DOHH2 (cell line): ENCODE measurements around the gene KLHL1.
A peak's percentile ranks its signal among the peaks of the same experiment; 100 is the strongest.

ENCODE experiments used
- H3F3A ChIP-seq: fragments of 200-600 bp; sonication (generic), shearing (Covaris generic); 2 replicates; pipeline ENCODE4 v1.6.0; 2016; ENCODE audit warnings: antibody characterized with exemption, mild to moderate bottlenecking; ENCODE audit not compliant: control insufficient read depth, insufficient read depth
- H3K27ac ChIP-seq: fragments of 200-600 bp; sonication (generic); 2 replicates; pipeline ENCODE4 v1.5.1; 2014; ENCODE audit warnings: low read depth, mild to moderate bottlenecking, low read length, moderate library complexity
- H3K27me3 ChIP-seq: fragments of 200-600 bp; sonication (generic); 2 replicates; pipeline ENCODE4 v1.6.1; 2014; ENCODE audit warnings: mild to moderate bottlenecking, low read length, mixed read lengths; ENCODE audit not compliant: control insufficient read depth
- H3K36me3 ChIP-seq: fragments of 200-600 bp; sonication (generic); 2 replicates; pipeline ENCODE4 v1.6.1; 2014; ENCODE audit warnings: mild to moderate bottlenecking, low read length, moderate library complexity, mixed read lengths; ENCODE audit not compliant: control insufficient read depth
- H3K4me1 ChIP-seq: fragments of 200-600 bp; sonication (generic); 2 replicates; pipeline ENCODE4 v1.6.1; 2014; ENCODE audit warnings: mild to moderate bottlenecking, low read length, mixed read lengths; ENCODE audit not compliant: control insufficient read depth
- H3K4me2 ChIP-seq: fragments of 200-600 bp; sonication (generic); 2 replicates; pipeline ENCODE4 v1.6.0; 2014; ENCODE audit warnings: mild to moderate bottlenecking, low read length, moderate library complexity
- H3K4me3 ChIP-seq: fragments of 200-600 bp; sonication (generic); 2 replicates; pipeline ENCODE4 v1.5.1; 2014; ENCODE audit warnings: mild to moderate bottlenecking, low read length, mixed read lengths
- H3K79me2 ChIP-seq: fragments of 200-600 bp; sonication (generic); 2 replicates; pipeline ENCODE4 v1.6.1; 2014; ENCODE audit warnings: mild to moderate bottlenecking, low read length, mixed read lengths; ENCODE audit not compliant: control insufficient read depth
- H3K9me2 ChIP-seq: fragments of 200-600 bp; sonication (generic); replicated peaks from 2 replicates; pipeline ENCODE4 v1.6.1; 2014; ENCODE audit warnings: mild to moderate bottlenecking, low read length, mixed read lengths; ENCODE audit not compliant: control insufficient read depth
- H3K9me3 ChIP-seq: fragments of 200-600 bp; sonication (generic); 2 replicates; pipeline ENCODE4 v1.6.1; 2014; ENCODE audit warnings: antibody characterized with exemption, low read length, mixed read lengths; ENCODE audit not compliant: control insufficient read depth, insufficient read depth
- H4K20me1 ChIP-seq: fragments of 200-600 bp; sonication (generic); 2 replicates; pipeline ENCODE4 v1.6.0; 2014; ENCODE audit warnings: low read depth, mild to moderate bottlenecking, antibody characterized with exemption, low read length, moderate library complexity; ENCODE audit not compliant: control insufficient read depth, insufficient read depth
- EZH2phosphoT487 ChIP-seq: fragments of 200-600 bp; sonication (generic); IDR thresholded peaks from 2 replicates; pipeline ENCODE4 v1.6.1; 2017; ENCODE audit warnings: borderline replicate concordance, mild to moderate bottlenecking, antibody characterized with exemption, low read length, moderate library complexity, mixed read lengths
- TF ChIP-seq, protein P1 (sequence below): fragments of 200-600 bp; sonication (generic); IDR thresholded peaks from one replicate; pipeline ENCODE4 v1.5.1; 2014; ENCODE audit warnings: antibody characterized with exemption, mild to moderate bottlenecking, low read depth, low read length; ENCODE audit not compliant: poor library complexity, severe bottlenecking

The KLHL1 gene

GRCh38 chr13:70104481-70104880 is 3.8 kb downstream of the KLHL1 start:
- Histone ChIP-seq H3K27me3 (no peaks in the 10 kb centered on the region), H3K4me2 (no peak overlapping the region), H3K9me2 (no peaks in the 10 kb centered on the region), H3F3A (no peaks in the 10 kb centered on the region), H3K4me1 (no peaks in the 10 kb centered on the region), H3K79me2 (no peaks in the 10 kb centered on the region), H3K27ac (no peak overlapping the region), H3K4me3 (no peak overlapping the region), H3K36me3 (no peaks in the 10 kb centered on the region), H3K9me3 (no peaks in the 10 kb centered on the region), H4K20me1 (no peaks in the 10 kb centered on the region)
- TF ChIP-seq, protein P1, sequence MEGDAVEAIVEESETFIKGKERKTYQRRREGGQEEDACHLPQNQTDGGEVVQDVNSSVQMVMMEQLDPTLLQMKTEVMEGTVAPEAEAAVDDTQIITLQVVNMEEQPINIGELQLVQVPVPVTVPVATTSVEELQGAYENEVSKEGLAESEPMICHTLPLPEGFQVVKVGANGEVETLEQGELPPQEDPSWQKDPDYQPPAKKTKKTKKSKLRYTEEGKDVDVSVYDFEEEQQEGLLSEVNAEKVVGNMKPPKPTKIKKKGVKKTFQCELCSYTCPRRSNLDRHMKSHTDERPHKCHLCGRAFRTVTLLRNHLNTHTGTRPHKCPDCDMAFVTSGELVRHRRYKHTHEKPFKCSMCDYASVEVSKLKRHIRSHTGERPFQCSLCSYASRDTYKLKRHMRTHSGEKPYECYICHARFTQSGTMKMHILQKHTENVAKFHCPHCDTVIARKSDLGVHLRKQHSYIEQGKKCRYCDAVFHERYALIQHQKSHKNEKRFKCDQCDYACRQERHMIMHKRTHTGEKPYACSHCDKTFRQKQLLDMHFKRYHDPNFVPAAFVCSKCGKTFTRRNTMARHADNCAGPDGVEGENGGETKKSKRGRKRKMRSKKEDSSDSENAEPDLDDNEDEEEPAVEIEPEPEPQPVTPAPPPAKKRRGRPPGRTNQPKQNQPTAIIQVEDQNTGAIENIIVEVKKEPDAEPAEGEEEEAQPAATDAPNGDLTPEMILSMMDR = no peak
- no peak for TF ChIP-seq EZH2phosphoT487

DNA sequence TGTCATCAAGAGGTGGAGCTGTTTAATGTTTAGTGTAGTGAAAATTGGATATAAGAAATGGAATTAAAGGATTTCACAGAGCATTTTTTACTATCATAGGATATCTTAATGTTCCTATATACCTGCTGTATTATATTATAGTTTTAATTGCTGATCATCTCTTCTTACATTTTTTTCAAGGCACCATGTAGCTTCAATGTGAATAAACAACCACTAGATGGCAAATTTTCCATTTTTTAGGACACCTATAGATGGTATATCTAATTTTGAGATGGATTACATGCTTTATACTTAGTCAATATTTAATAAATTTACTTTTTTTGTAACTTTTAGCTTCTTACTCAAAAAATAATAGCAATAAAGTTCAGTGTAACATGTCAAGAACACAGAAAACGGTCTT is 9.6 kb downstream of the KLHL1 start:
- TF ChIP-seq, protein P1 = peak; percentile 20
- no peak for TF ChIP-seq EZH2phosphoT487
- no peaks in the 10 kb centered on the region for H3K27me3 ChIP-seq
- H3K36me3 ChIP-seq = no peaks in the 10 kb centered on the region
- no peaks in the 10 kb centered on the region for H3K9me3 ChIP-seq
- no peak overlapping the region for H3K4me2 ChIP-seq
- no peaks in the 10 kb centered on the region for H3K79me2 ChIP-seq
- no peak overlapping the region for H3K4me3 ChIP-seq
- no peaks in the 10 kb centered on the region for H3K9me2 ChIP-seq
- no peaks in the 10 kb centered on the region for H3F3A ChIP-seq
- no peaks in the 10 kb centered on the region for H3K4me1 ChIP-seq
- no peaks in the 10 kb centered on the region for H4K20me1 ChIP-seq
- H3K27ac ChIP-seq = no peak overlapping the region

- Histone ChIP-seq H3K4me3 (no peak overlapping the region), H3K27ac (no peak overlapping the region), H4K20me1 (no peaks in the 10 kb centered on the region), H3F3A (no peaks in the 10 kb centered on the region), H3K4me2 (no peak overlapping the region), H3K79me2 (no peaks in the 10 kb centered on the region), H3K4me1 (no peaks in the 10 kb centered on the region), H3K9me3 (no peaks in the 10 kb centered on the region), H3K9me2 (no peaks in the 10 kb centered on the region), H3K27me3 (no peaks in the 10 kb centered on the region), H3K36me3 (no peaks in the 10 kb centered on the region)
- TF ChIP-seq, protein P1 = no peak
- TF ChIP-seq EZH2phosphoT487 = no peak
These were observed 18.1 kb downstream of the KLHL1 start for GRCh38 chr13:70090036-70090723.
